C4-2B (cell line): ENCODE data around the gene ANKRD17.
"Not testable (repeated sequence)": the region's sequence is repeated elsewhere in the genome, so short reads cannot be mapped to it uniquely, and the experiment has no call there.

ENCODE experiments used
- H3K27ac ChIP-seq: fragments of 450-650 bp; 2 replicates; pipeline ENCODE4 v1.5.1; 2017
- ZFX ChIP-seq: fragments of 450-650 bp; IDR thresholded peaks from 2 replicates; pipeline ENCODE4 v1.6.1; 2017
- TF ChIP-seq, protein P1 (sequence below): fragments of 450-650 bp; conservative IDR thresholded peaks from 2 replicates; pipeline ENCODE4 v1.5.1; 2017; ENCODE audit warnings: mild to moderate bottlenecking

ANKRD17 gene

DNA sequence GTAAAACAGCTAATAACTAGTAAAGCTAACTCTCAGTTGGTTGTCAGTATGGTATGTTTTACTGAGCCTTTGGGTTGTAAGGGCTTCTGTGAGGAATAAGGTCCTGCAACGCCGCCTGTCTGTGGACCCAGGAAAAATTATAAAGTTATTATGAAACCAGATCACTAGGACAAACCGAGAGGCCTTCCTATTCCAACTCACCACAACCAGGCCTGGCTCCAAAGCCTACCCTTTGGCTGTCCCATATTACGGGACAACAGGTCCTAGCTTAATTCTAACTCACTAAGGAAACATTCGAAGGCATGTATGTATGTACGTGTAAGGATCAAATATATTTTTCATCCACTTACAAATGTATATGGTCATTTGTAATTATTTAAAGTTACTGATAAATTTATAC lies 1.4 kb downstream of the ANKRD17 start:
- H3K27ac ChIP-seq, result peak overlapping the region; percentile 99
- TF ChIP-seq, protein P1, sequence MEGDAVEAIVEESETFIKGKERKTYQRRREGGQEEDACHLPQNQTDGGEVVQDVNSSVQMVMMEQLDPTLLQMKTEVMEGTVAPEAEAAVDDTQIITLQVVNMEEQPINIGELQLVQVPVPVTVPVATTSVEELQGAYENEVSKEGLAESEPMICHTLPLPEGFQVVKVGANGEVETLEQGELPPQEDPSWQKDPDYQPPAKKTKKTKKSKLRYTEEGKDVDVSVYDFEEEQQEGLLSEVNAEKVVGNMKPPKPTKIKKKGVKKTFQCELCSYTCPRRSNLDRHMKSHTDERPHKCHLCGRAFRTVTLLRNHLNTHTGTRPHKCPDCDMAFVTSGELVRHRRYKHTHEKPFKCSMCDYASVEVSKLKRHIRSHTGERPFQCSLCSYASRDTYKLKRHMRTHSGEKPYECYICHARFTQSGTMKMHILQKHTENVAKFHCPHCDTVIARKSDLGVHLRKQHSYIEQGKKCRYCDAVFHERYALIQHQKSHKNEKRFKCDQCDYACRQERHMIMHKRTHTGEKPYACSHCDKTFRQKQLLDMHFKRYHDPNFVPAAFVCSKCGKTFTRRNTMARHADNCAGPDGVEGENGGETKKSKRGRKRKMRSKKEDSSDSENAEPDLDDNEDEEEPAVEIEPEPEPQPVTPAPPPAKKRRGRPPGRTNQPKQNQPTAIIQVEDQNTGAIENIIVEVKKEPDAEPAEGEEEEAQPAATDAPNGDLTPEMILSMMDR, result peak; percentile 81
- TF ChIP-seq ZFX, result no peak

DNA sequence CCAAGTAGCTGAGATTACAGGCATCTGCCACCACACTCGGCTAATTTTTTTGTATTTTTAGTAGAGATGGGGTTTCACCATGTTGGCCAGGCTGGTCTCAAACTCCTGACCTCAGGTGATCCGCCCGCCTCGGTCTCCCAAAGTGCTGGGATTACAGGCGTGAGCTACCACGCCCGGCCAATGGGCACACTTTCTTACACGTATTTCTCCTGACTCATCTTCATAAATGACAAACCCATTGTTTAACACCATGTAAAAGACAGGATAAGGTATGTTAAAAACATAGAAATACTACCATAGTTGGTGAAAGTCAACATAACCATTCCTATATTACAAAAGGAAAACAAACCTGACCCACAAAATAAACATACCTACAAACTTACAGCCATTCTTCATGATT lies 2.8 kb downstream of the ANKRD17 start:
- not testable (repeated sequence) for H3K27ac ChIP-seq

DNA sequence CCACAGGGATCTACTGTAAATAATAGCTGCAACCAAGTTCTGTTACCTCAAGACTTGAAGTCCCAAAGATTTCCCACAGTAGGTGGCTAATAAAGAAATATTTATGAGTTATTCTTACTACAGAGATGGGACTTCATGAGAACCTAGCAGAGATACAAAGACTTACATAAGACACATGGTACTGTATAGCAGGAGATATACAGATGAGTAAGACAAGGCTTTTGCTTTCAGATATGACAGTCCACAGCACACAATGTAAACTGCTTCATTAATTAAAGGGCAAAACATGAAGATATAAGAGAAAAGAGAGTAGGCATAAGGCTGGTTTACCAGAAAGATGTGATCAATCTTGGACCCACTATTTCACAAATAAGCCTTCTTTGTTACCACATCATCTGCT lies 6.6 kb downstream of the ANKRD17 start:
- no peak for TF ChIP-seq ZFX
- TF ChIP-seq, protein P1, result no peak

DNA sequence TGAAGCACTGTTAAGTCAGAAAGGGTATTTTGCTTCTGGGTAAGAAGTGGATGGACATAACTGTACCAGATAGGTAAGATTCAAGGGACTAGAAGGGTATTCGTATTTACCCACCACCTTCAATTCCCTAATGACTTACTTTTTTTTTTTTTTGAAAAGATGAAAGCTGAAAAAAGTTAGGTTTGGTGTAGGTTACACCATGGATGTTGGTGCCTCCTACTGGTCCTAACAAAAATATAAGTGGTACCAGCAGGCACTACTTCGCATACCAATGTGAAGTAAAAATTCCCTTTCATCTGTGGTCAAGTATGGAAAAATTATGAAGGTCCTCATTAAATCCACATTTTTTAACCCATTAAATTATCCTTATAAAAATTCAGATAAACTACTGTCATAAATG lies 7.2 kb downstream of the ANKRD17 start:
- TF ChIP-seq ZFX, result no peak
- TF ChIP-seq, protein P1, result no peak
- no peak overlapping the region for H3K27ac ChIP-seq

More for the DNA sequence above, 6.6 kb downstream of the ANKRD17 start:
- no peak overlapping the region for H3K27ac ChIP-seq

DNA sequence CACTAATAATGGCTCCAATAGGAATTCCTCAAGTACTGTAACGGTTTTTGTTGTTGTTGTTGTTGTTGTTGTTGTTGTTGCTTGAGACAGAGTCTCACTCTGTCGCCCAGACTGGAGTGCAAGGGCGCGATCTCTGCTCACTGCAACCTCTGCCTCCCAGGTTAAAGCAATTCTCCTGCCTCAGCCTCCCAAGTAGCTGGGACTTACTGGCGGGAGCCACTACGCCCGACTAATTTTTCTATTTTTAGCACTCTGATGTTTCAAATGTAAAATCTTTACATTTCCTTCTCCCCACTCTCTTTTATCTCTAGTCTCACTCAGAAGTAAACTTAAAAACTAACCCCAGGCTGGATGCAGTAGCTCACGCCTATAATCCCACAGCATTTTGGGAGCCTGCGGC lies 8.0 kb downstream of the ANKRD17 start:
- no peak overlapping the region for H3K27ac ChIP-seq
- TF ChIP-seq, protein P1, result no peak
- TF ChIP-seq ZFX, result no peak

DNA sequence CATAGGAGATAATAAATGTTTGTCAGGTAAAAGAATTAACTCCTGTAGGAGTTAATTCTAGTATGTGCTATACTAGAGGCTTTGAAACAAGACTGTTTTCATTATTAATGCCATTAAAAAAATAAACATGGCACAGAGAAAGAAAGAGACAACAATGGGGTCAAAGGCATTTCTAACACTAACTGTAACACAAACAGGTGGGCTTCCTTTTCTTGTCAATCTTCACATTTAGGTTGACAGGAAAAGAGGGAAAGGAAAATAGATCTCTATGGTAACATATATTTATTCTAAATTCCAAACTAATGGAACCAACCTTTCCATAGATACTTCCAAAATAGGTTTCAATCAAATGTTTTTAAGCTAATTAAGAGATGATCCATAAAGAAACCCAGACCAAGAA lies 9.8 kb downstream of the ANKRD17 start:
- H3K27ac ChIP-seq, result no peak overlapping the region
- TF ChIP-seq, protein P1, result no peak
- TF ChIP-seq ZFX, result no peak

DNA sequence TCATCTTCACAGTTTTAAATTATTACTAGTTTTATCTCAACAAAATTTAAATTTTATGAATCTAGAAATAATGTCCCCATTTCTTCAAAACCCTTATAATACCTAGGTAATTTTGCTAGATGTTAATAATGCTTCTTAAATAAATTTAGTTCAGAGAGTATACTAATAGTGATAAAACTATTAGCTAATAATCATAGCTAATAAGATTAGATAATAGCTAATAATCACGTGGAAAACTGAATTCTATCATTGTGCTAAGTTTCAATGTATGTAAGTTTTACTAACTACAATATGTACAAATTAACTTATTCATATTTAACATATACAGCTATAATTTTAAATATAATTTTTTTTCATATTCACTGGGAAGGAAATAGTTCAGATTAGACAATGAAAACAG lies 10.2 kb downstream of the ANKRD17 start:
- TF ChIP-seq, protein P1, result no peak
- TF ChIP-seq ZFX, result no peak
- no peak overlapping the region for H3K27ac ChIP-seq

DNA sequence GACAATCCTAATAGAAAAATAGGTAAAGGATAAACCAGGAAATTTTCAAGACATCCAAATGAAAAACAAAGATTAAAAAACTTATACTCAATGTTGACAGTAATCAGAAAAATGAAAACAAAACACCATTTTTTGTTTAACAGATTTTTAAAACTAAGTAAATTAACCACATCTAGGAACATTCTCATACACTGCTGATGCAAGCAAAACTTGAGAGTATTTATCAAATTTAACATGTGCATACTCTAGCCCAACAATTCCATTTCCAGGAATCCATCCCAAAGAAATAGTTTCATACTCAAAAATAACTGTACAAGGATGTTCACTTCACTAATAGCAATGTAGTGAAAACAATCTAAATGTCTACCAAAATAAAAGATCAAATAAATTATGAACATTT lies 11.5 kb downstream of the ANKRD17 start:
- TF ChIP-seq, protein P1, result no peak
- no peak for TF ChIP-seq ZFX
- no peak overlapping the region for H3K27ac ChIP-seq
